ENCODE results near the gene TACR2.

DNA sequence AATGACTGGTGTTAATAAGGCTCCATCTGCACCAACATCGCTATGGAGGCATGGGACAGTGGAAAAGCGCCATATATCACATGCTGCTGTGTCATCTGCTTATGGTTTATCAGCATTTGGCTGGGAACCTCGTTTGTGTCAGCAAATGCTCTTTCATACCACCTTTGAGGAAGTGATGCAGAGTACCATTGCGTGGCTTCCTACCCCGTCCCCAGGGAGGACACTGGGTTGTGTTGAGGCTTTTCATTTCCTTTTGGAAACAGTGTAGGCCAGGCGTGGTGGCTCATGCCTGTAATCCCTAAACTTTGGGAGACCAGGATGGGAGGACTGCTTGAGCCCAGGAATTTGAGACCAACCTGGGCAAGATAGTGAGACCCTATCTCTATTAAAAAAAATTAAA, 6.8 kb downstream of the TACR2 start:
- TF ChIP-seq CREM (IDR thresholded peaks at IDR 0.05) (no peak), CREM (CRISPR knock-in tag; IDR thresholded peaks at IDR 0.05) (no peak), SIN3A (IDR thresholded peaks at IDR 0.05; ENCODE audit: borderline replicate concordance, low read depth, low read length) (no peak), TBP (CRISPR knock-in tag; IDR thresholded peaks at IDR 0.05) (no peak), YY1 (IDR thresholded peaks at IDR 0.05; ENCODE audit: insufficient read depth, insufficient replicate concordance, low read depth, low read length) (no peak), ZNF331 (CRISPR knock-in tag; IDR thresholded peaks at IDR 0.05) (no peak), ZNF292 (CRISPR knock-in tag; IDR thresholded peaks at IDR 0.05; ENCODE audit: borderline replicate concordance, low read depth) (no peak), MAFF (IDR thresholded peaks at IDR 0.05; ENCODE audit: low read depth, low read length) (no peak), FOXA3 (CRISPR knock-in tag; IDR thresholded peaks at IDR 0.05) (no peak)
- TF ChIP-seq, protein P1, sequence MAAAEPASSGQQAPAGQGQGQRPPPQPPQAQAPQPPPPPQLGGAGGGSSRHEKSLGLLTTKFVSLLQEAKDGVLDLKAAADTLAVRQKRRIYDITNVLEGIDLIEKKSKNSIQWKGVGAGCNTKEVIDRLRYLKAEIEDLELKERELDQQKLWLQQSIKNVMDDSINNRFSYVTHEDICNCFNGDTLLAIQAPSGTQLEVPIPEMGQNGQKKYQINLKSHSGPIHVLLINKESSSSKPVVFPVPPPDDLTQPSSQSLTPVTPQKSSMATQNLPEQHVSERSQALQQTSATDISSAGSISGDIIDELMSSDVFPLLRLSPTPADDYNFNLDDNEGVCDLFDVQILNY (CRISPR knock-in tag; conservative IDR thresholded peaks at IDR 0.05), result no peak
- TF ChIP-seq, protein P2, sequence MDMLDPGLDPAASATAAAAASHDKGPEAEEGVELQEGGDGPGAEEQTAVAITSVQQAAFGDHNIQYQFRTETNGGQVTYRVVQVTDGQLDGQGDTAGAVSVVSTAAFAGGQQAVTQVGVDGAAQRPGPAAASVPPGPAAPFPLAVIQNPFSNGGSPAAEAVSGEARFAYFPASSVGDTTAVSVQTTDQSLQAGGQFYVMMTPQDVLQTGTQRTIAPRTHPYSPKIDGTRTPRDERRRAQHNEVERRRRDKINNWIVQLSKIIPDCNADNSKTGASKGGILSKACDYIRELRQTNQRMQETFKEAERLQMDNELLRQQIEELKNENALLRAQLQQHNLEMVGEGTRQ (IDR thresholded peaks at IDR 0.05; ENCODE audit: low read depth, low read length), result no peak
- TF ChIP-seq, protein P2 (CRISPR knock-in tag; IDR thresholded peaks at IDR 0.05; ENCODE audit: borderline replicate concordance), result no peak

Data from HepG2 (cell line).